ENCODE measurements around the gene ZNF335.

The ZNF335 gene

DNA sequence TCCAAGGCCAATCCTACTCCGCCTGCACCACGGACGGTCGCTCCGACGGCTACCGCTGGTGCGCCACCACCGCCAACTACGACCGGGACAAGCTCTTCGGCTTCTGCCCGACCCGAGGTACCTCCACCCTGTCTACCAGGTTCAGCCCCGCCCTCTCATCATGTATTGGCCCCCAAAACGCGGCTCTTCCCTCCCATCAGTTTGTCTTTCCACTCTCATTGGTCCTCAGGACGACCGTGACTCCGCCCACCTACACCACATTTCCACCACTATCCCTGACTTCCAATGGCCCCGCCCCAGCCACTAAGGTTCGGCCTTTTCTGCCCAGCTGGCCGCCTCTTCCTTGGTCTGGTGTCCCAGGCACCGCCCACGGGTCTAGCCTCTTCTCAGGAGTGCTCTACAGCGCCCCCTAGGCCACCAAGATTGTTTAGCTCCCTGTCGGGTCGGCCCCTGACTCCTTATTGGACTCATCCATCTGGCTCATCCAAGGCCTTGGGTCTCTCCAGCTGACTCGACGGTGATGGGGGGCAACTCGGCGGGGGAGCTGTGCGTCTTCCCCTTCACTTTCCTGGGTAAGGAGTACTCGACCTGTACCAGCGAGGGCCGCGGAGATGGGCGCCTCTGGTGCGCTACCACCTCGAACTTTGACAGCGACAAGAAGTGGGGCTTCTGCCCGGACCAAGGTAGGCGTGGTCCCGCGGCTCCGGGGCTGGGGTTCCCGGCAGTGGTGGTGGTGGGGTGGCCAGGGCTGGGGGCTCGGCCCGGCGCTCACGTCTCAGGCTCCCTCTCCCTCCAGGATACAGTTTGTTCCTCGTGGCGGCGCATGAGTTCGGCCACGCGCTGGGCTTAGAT is 39.9 kb upstream of the ZNF335 start:
- Histone ChIP-seq H3K4me3 (ENCODE audit: low read depth, low read length) (no peak overlapping the region), H3K27me3 (ENCODE audit: control insufficient read depth, insufficient read depth, low read length) (peaks cover 10% of the 10 kb centered on the region), H3K9ac (ENCODE audit: low read depth, low read length) (no peak overlapping the region), H3K36me3 (ENCODE audit: control insufficient read depth, insufficient read depth, low read length) (no peaks in the 10 kb centered on the region), H3K9me3 (ENCODE audit: control insufficient read depth, insufficient read depth, low read length) (no peaks in the 10 kb centered on the region), H3K4me1 (ENCODE audit: control insufficient read depth, insufficient read depth, low read length) (peaks cover 19% of the 10 kb centered on the region), H3K27ac (ENCODE audit: low read depth, low read length) (no peak overlapping the region)

- Histone ChIP-seq H3K9me3 (ENCODE audit: control insufficient read depth, insufficient read depth, low read length) (no peaks in the 10 kb centered on the region), H3K27ac (ENCODE audit: low read depth, low read length) (no peak overlapping the region), H3K9ac (ENCODE audit: low read depth, low read length) (no peak overlapping the region), H3K27me3 (ENCODE audit: control insufficient read depth, insufficient read depth, low read length) (peaks cover 10% of the 10 kb centered on the region), H3K36me3 (ENCODE audit: control insufficient read depth, insufficient read depth, low read length) (no peaks in the 10 kb centered on the region), H3K4me3 (ENCODE audit: low read depth, low read length) (no peak overlapping the region), H3K4me1 (ENCODE audit: control insufficient read depth, insufficient read depth, low read length) (peaks cover 23% of the 10 kb centered on the region)
Measured at GRCh38 chr20:46010491-46011391, 38.7 kb upstream of the ZNF335 start.

GRCh38 chr20:46009816-46010215 is 37.8 kb upstream of the ZNF335 start:
- Histone ChIP-seq H3K9me3 (ENCODE audit: control insufficient read depth, insufficient read depth, low read length) (no peaks in the 10 kb centered on the region), H3K27ac (ENCODE audit: low read depth, low read length) (no peak overlapping the region), H3K27me3 (ENCODE audit: control insufficient read depth, insufficient read depth, low read length) (peaks cover 10% of the 10 kb centered on the region), H3K9ac (ENCODE audit: low read depth, low read length) (no peak overlapping the region), H3K36me3 (ENCODE audit: control insufficient read depth, insufficient read depth, low read length) (no peaks in the 10 kb centered on the region), H3K4me1 (ENCODE audit: control insufficient read depth, insufficient read depth, low read length) (peaks cover 32% of the 10 kb centered on the region), H3K4me3 (ENCODE audit: low read depth, low read length) (no peak overlapping the region)

- H3K27ac ChIP-seq (ENCODE audit: low read depth, low read length), result peak overlapping the region; percentile 67
- no peaks in the 10 kb centered on the region for H3K36me3 ChIP-seq (ENCODE audit: control insufficient read depth, insufficient read depth, low read length)
- H3K9ac ChIP-seq (ENCODE audit: low read depth, low read length), result no peak overlapping the region
- H3K27me3 ChIP-seq (ENCODE audit: control insufficient read depth, insufficient read depth, low read length), result no peaks in the 10 kb centered on the region
- no peaks in the 10 kb centered on the region for H3K9me3 ChIP-seq (ENCODE audit: control insufficient read depth, insufficient read depth, low read length)
- H3K4me3 ChIP-seq (ENCODE audit: low read depth, low read length), result no peak overlapping the region
- peaks cover 36% of the 10 kb centered on the region for H3K4me1 ChIP-seq (ENCODE audit: control insufficient read depth, insufficient read depth, low read length)
Measured at GRCh38 chr20:46007671-46008070, 35.7 kb upstream of the ZNF335 start.

DNA sequence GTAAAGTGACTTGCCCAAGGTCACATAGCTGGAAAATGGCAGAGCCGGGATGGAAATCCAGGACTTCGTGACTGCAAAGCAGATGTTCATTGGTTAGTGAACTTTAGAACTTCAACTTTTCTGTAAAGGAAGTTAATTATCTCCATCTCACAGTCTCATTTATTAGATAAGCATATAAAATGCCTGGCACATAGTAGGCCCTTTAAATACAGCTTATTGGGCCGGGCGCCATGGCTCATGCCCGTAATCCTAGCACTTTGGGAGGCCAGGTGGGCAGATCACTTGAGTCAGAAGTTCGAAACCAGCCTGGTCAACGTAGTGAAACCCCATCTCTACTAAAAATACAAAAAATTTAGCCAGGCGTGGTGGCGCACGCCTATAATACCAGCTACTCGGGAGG is 35.0 kb upstream of the ZNF335 start:
- Histone ChIP-seq H3K9ac (ENCODE audit: low read depth, low read length) (no peak overlapping the region), H3K27me3 (ENCODE audit: control insufficient read depth, insufficient read depth, low read length) (no peaks in the 10 kb centered on the region), H3K9me3 (ENCODE audit: control insufficient read depth, insufficient read depth, low read length) (no peaks in the 10 kb centered on the region), H3K4me3 (ENCODE audit: low read depth, low read length) (no peak overlapping the region), H3K27ac (ENCODE audit: low read depth, low read length) (no peak overlapping the region), H3K36me3 (ENCODE audit: control insufficient read depth, insufficient read depth, low read length) (no peaks in the 10 kb centered on the region), H3K4me1 (ENCODE audit: control insufficient read depth, insufficient read depth, low read length) (peaks cover 36% of the 10 kb centered on the region)

DNA sequence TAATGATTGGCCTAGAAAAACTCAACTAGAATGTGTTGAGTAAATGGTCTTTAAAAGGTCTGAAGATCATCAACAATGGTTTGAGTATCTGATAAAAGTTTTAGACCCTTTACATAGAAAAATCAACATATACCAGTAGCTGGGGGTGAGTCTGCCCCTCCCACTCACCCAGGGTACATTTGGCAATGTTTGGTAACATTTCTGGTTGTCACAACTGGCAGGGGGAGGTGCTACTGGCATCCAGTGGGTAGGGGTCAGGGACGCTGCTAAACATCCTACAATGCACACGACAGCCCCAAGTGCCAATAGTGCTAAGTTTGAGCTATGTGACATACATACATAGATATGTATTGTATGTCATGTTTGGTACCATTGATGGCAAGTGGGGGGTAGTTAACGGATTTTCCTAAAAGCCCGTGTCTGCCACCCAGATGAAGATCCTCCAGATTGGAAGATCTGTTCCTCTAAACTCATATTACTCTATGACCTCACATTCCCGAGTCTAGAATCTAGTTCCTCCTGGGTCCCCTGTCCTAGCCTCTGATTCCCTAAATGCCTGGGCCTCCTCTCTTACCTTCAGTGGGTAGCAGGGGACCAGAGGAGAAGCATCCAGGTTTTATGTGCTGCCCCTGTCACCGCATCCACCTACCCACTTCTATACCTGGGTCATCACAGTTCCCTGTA is 34.2 kb upstream of the ZNF335 start:
- no peaks in the 10 kb centered on the region for H3K9me3 ChIP-seq (ENCODE audit: control insufficient read depth, insufficient read depth, low read length)
- no peaks in the 10 kb centered on the region for H3K36me3 ChIP-seq (ENCODE audit: control insufficient read depth, insufficient read depth, low read length)
- H3K9ac ChIP-seq (ENCODE audit: low read depth, low read length), result no peak overlapping the region
- H3K4me1 ChIP-seq (ENCODE audit: control insufficient read depth, insufficient read depth, low read length), result peaks cover 36% of the 10 kb centered on the region
- H3K4me3 ChIP-seq (ENCODE audit: low read depth, low read length), result no peak overlapping the region
- no peaks in the 10 kb centered on the region for H3K27me3 ChIP-seq (ENCODE audit: control insufficient read depth, insufficient read depth, low read length)
- no peak overlapping the region for H3K27ac ChIP-seq (ENCODE audit: low read depth, low read length)

GRCh38 chr20:46004889-46005473 is 33.0 kb upstream of the ZNF335 start:
- peak overlapping the region; percentile 37 for H3K4me3 ChIP-seq (ENCODE audit: low read depth, low read length)
- H3K9me3 ChIP-seq (ENCODE audit: control insufficient read depth, insufficient read depth, low read length), result no peaks in the 10 kb centered on the region
- peaks cover 46% of the 10 kb centered on the region for H3K4me1 ChIP-seq (ENCODE audit: control insufficient read depth, insufficient read depth, low read length)
- peak overlapping the region; percentile 81 for H3K27ac ChIP-seq (ENCODE audit: low read depth, low read length)
- no peaks in the 10 kb centered on the region for H3K36me3 ChIP-seq (ENCODE audit: control insufficient read depth, insufficient read depth, low read length)
- H3K9ac ChIP-seq (ENCODE audit: low read depth, low read length), result peak overlapping the region; percentile 58; the same call in 1 of the 2 replicates
- no peaks in the 10 kb centered on the region for H3K27me3 ChIP-seq (ENCODE audit: control insufficient read depth, insufficient read depth, low read length)

DNA sequence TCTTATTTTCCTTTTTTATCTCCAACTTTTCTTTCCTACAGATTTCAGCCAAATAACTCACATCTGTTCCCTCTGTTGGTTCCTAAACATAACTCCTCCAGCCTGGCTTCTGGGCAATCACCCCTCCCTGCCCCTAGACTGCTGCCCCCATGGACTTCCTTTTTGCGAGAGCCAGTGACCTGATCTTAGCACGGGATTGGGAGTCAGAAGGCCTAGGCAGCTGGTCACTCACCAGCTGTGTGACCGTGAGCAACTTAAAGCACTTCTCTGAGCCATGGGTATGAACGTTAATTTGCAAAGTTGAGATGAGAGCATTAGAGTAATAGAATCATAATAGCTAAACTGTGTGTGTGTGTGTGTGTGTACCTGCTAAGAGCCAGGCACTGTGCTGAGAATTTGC is 32.2 kb upstream of the ZNF335 start:
- H3K27me3 ChIP-seq (ENCODE audit: control insufficient read depth, insufficient read depth, low read length), result no peaks in the 10 kb centered on the region
- no peak overlapping the region for H3K9ac ChIP-seq (ENCODE audit: low read depth, low read length)
- no peaks in the 10 kb centered on the region for H3K9me3 ChIP-seq (ENCODE audit: control insufficient read depth, insufficient read depth, low read length)
- no peak overlapping the region for H3K4me3 ChIP-seq (ENCODE audit: low read depth, low read length)
- H3K4me1 ChIP-seq (ENCODE audit: control insufficient read depth, insufficient read depth, low read length), result peaks cover 46% of the 10 kb centered on the region
- H3K36me3 ChIP-seq (ENCODE audit: control insufficient read depth, insufficient read depth, low read length), result no peaks in the 10 kb centered on the region
- no peak overlapping the region for H3K27ac ChIP-seq (ENCODE audit: low read depth, low read length)

GRCh38 chr20:46002008-46002407 is 30.0 kb upstream of the ZNF335 start:
- Histone ChIP-seq H3K4me3 (ENCODE audit: low read depth, low read length) (no peak overlapping the region), H3K4me1 (ENCODE audit: control insufficient read depth, insufficient read depth, low read length) (peaks cover 35% of the 10 kb centered on the region), H3K27ac (ENCODE audit: low read depth, low read length) (no peak overlapping the region), H3K9me3 (ENCODE audit: control insufficient read depth, insufficient read depth, low read length) (no peaks in the 10 kb centered on the region), H3K9ac (ENCODE audit: low read depth, low read length) (no peak overlapping the region), H3K36me3 (ENCODE audit: control insufficient read depth, insufficient read depth, low read length) (no peaks in the 10 kb centered on the region), H3K27me3 (ENCODE audit: control insufficient read depth, insufficient read depth, low read length) (no peaks in the 10 kb centered on the region)

DNA sequence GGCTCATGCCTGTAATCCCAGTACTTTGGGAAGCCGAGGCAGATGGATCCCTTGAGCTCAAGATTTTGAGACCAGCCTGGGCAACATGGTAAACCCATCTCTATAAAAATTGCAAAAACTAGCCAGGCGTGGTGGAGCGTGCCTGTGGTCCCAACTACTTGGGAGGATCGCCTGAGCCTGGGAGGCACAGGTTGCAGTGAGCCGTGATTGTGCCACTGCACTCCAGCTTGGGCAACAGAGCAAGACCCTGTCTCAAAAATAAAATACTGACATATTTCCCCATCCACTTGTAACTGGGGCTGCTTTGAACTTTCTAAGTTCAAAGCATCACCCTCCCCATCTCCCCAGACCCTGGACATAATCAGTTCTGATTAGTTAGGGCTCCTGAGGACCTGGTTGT is 29.5 kb upstream of the ZNF335 start:
- H3K9me3 ChIP-seq (ENCODE audit: control insufficient read depth, insufficient read depth, low read length), result no peaks in the 10 kb centered on the region
- no peaks in the 10 kb centered on the region for H3K36me3 ChIP-seq (ENCODE audit: control insufficient read depth, insufficient read depth, low read length)
- H3K27ac ChIP-seq (ENCODE audit: low read depth, low read length), result no peak overlapping the region
- H3K4me1 ChIP-seq (ENCODE audit: control insufficient read depth, insufficient read depth, low read length), result peaks cover 35% of the 10 kb centered on the region
- H3K9ac ChIP-seq (ENCODE audit: low read depth, low read length), result no peak overlapping the region
- no peaks in the 10 kb centered on the region for H3K27me3 ChIP-seq (ENCODE audit: control insufficient read depth, insufficient read depth, low read length)
- H3K4me3 ChIP-seq (ENCODE audit: low read depth, low read length), result no peak overlapping the region

Measured in HUES48 (cell line).